NB4 (cell line): ENCODE measurements around the gene PKP1.

Experiments
- POLR2A ChIP-seq: IDR thresholded peaks from 2 replicates; pipeline ENCODE4 v1.6.1; 2011; ENCODE audit warnings: mild to moderate bottlenecking; ENCODE audit not compliant: insufficient read length; ENCODE audit errors: extremely low read depth
- TF ChIP-seq, protein P1 (sequence below): IDR thresholded peaks from 2 replicates; pipeline ENCODE4 v1.6.1; 2011; ENCODE audit warnings: low read depth, low read length

GRCh38 chr1:201359873-201360210, 76.5 kb downstream of the PKP1 start:
- no peak for TF ChIP-seq POLR2A
- TF ChIP-seq, protein P1, sequence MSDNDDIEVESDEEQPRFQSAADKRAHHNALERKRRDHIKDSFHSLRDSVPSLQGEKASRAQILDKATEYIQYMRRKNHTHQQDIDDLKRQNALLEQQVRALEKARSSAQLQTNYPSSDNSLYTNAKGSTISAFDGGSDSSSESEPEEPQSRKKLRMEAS: no peak
